SU-DHL-6 (cell line): Measurements from ENCODE around the gene KRT78.

Source experiments
- H2AFZ ChIP-seq: fragments of 200-600 bp; sonication (generic); 2 replicates; pipeline ENCODE4 v1.6.1; 2014; ENCODE audit warnings: low read depth, mild to moderate bottlenecking, moderate library complexity, mixed read lengths, antibody characterized with exemption, low read length; ENCODE audit not compliant: severe bottlenecking
- H3F3A ChIP-seq: fragments of 200-600 bp; shearing (Covaris generic); 2 replicates; pipeline ENCODE4 v1.6.0; 2016; ENCODE audit warnings: antibody characterized with exemption, mild to moderate bottlenecking; ENCODE audit not compliant: insufficient read depth
- H3K27ac ChIP-seq: fragments of 200-600 bp; sonication (generic); 2 replicates; pipeline ENCODE4 v1.5.1; 2016; ENCODE audit warnings: low read depth, mild to moderate bottlenecking, low read length, moderate library complexity, mixed read lengths
- H3K27me3 ChIP-seq: fragments of 200-600 bp; sonication (generic), shearing (Covaris generic); 2 replicates; pipeline ENCODE4 v1.6.0; 2014; ENCODE audit warnings: mild to moderate bottlenecking, low read length
- H3K36me3 ChIP-seq: fragments of 200-600 bp; sonication (generic); 2 replicates; pipeline ENCODE4 v1.6.1; 2014; ENCODE audit warnings: mild to moderate bottlenecking, low read length, mixed read lengths
- H3K4me2 ChIP-seq: fragments of 300-600, 200-600 bp; shearing (Covaris generic), sonication (generic); 2 replicates; pipeline ENCODE4 v1.6.0; 2014; ENCODE audit warnings: low read length, low read depth, mild to moderate bottlenecking; ENCODE audit not compliant: poor library complexity, severe bottlenecking
- H3K4me3 ChIP-seq: fragments of 200-600 bp; sonication (generic); 2 replicates; pipeline ENCODE4 v1.5.1; 2014; ENCODE audit warnings: antibody characterized with exemption, low read length, mild to moderate bottlenecking, mixed read lengths; ENCODE audit not compliant: insufficient read depth, poor library complexity, severe bottlenecking
- H3K79me2 ChIP-seq: fragments of 200-600 bp; sonication (generic); 2 replicates; pipeline ENCODE4 v1.6.1; 2014; ENCODE audit warnings: mild to moderate bottlenecking, low read length, moderate library complexity; ENCODE audit not compliant: insufficient read depth
- H3K9ac ChIP-seq: fragments of 200-600 bp; sonication (generic); 2 replicates; pipeline ENCODE4 v1.7.0; 2014; ENCODE audit warnings: mild to moderate bottlenecking, low read length
- H3K9me2 ChIP-seq: fragments of 200-600 bp; sonication (generic); replicated peaks from 2 replicates; pipeline ENCODE4 v1.6.1; 2014; ENCODE audit warnings: low read length; ENCODE audit not compliant: insufficient read depth
- H3K9me3 ChIP-seq: fragments of 200-600 bp; sonication (generic); 2 replicates; pipeline ENCODE4 v1.6.1; 2014; ENCODE audit warnings: low read length, mixed read lengths; ENCODE audit not compliant: insufficient read depth
- H4K20me1 ChIP-seq: fragments of 200-600 bp; sonication (generic); 2 replicates; pipeline ENCODE4 v1.6.1; 2014; ENCODE audit warnings: low read depth, mild to moderate bottlenecking, antibody characterized with exemption, low read length, moderate library complexity, mixed read lengths
- CTCF ChIP-seq: fragments of 200-600 bp; sonication (generic); IDR thresholded peaks from one replicate; pipeline ENCODE4 v1.5.1; 2017; ENCODE audit warnings: antibody characterized with exemption, mild to moderate bottlenecking, low read length, moderate library complexity; ENCODE audit not compliant: insufficient read depth, poor library complexity, severe bottlenecking
- EZH2phosphoT487 ChIP-seq: fragments of 200-600 bp; sonication (generic), shearing (Covaris generic); conservative IDR thresholded peaks from 2 replicates; pipeline ENCODE4 v1.6.1; 2018; ENCODE audit warnings: mild to moderate bottlenecking, antibody characterized with exemption, low read length, moderate library complexity, mixed read lengths

KRT78 gene

GRCh38 chr12:52832451-52832850, 16.3 kb downstream of the KRT78 start:
- Histone ChIP-seq H4K20me1 (no peaks in the 10 kb centered on the region), H3K4me2 (no peak overlapping the region), H3K36me3 (no peaks in the 10 kb centered on the region), H3K9me3 (no peaks in the 10 kb centered on the region), H2AFZ (no peak overlapping the region), H3K4me3 (no peak overlapping the region), H3K79me2 (no peaks in the 10 kb centered on the region), H3K9me2 (no peaks in the 10 kb centered on the region), H3F3A (no peaks in the 10 kb centered on the region), H3K9ac (no peak overlapping the region), H3K27me3 (0 out of 2 replicates have a peak, but pooled peaks cover under 1% of the 10 kb centered on the region), H3K27ac (no peak overlapping the region)
- TF ChIP-seq EZH2phosphoT487 (no peak), CTCF (no peak)

DNA sequence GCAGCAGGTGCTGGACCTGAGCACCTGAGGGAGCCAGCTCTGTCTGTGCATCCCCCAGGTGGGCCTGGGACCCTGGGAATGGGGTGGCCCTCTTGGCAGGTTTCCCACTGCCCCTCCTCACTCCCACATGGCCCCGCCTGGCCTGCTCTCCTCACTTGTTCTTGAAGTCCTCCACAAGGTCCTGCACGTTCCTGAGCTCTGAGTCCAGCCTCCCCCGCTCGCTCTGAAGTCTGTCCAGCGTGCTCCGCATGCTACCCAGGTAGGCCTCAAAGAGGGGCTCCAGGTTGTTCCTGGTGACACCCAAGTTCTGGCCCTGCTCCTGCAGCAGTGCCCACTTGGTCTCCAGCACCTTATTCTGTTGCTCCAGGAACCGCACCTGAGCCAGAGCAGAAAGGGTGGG, 17.5 kb downstream of the KRT78 start:
- H3K9me2 ChIP-seq: no peaks in the 10 kb centered on the region
- no peaks in the 10 kb centered on the region for H3K9me3 ChIP-seq
- no peaks in the 10 kb centered on the region for H3F3A ChIP-seq
- H2AFZ ChIP-seq: no peak overlapping the region
- H4K20me1 ChIP-seq: no peaks in the 10 kb centered on the region
- no peaks in the 10 kb centered on the region for H3K79me2 ChIP-seq
- no peak overlapping the region for H3K9ac ChIP-seq
- 0 out of 2 replicates have a peak, but pooled peaks cover 4% of the 10 kb centered on the region for H3K27me3 ChIP-seq
- no peak overlapping the region for H3K27ac ChIP-seq
- H3K4me3 ChIP-seq: no peak overlapping the region
- no peak overlapping the region for H3K4me2 ChIP-seq
- TF ChIP-seq EZH2phosphoT487: no peak
- TF ChIP-seq CTCF: no peak
- no peaks in the 10 kb centered on the region for H3K36me3 ChIP-seq

DNA sequence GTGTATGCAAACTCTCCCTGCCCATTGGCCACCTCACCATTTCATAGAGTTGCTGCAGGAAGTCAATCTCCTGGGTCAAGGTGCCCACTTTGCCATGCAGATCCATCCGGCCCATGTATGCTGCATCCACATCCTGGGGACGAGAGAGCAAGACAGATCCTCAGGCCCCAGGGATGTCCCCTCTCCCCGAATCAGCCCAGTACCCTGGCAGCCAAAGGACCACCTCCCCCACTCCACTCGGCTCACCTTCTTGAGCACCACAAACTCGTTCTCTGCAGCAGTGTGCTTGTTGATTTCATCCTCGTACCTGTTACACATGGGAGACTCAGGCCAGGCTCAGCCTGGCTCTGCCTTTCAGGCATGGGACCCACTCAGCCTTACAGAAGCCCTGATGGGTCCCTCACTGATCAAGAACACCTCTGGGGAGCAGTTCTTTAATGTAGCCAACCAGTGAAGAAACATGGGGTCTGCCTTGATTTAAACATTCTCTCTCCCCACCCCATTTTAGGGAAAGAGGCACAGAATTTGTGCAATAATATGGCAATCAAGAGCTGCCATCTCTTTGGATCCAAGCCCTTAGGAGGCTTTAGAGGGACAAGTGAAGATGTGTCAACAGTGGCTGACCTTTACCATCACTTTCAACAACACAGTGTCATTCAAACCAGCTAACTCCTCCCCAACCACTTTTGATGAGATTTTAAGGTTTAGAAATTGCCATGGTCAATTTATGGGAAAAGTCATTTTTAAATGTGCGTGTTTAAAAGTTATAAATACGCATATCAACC, 18.6 kb downstream of the KRT78 start:
- Histone ChIP-seq H3F3A (no peaks in the 10 kb centered on the region), H3K27ac (no peak overlapping the region), H3K4me2 (no peak overlapping the region), H3K9me2 (no peaks in the 10 kb centered on the region), H3K36me3 (no peaks in the 10 kb centered on the region), H3K9ac (no peak overlapping the region), H4K20me1 (no peaks in the 10 kb centered on the region), H3K79me2 (no peaks in the 10 kb centered on the region), H3K4me3 (no peak overlapping the region), H3K9me3 (no peaks in the 10 kb centered on the region), H2AFZ (no peak overlapping the region), H3K27me3 (0 out of 2 replicates have a peak, but pooled peaks cover 4% of the 10 kb centered on the region)
- TF ChIP-seq EZH2phosphoT487: no peak
- no peak for TF ChIP-seq CTCF
